Measurements from ENCODE around the gene SRGN. TPM values are rescaled to one million over a fixed set of nuclear protein-coding genes. Genes with fewer than 3 reads are reported as not detected.
"Not testable (repeated sequence)": the region's sequence is repeated elsewhere in the genome, so short reads cannot be mapped to it uniquely, and the experiment has no call there.

SRGN gene
- 24.8 TPM for total RNA-seq

GRCh38 chr10:69087590-69088470, at the start of gene SRGN:
TSS of gene SRGN (plus strand) at chr10:69088103. CDS start at chr10:69088158, 55 bp downstream.
- peak; percentile 9 for DNase-seq

GRCh38 chr10:69040904-69041303, 47.0 kb upstream of the SRGN start:
- DNase-seq: not testable (repeated sequence)

- DNase-seq: no peak
Measured at GRCh38 chr10:69042417-69042816, 45.5 kb upstream of the SRGN start.

GRCh38 chr10:69042838-69043237, 45.1 kb upstream of the SRGN start:
- DNase-seq: no peak

- no peak for DNase-seq
Measured at GRCh38 chr10:69043931-69044531, 43.9 kb upstream of the SRGN start.

GRCh38 chr10:69044546-69044945, 43.4 kb upstream of the SRGN start:
- DNase-seq: no peak

GRCh38 chr10:69045441-69046300, 42.2 kb upstream of the SRGN start:
- DNase-seq: no peak

GRCh38 chr10:69047111-69047832, 40.6 kb upstream of the SRGN start:
- no peak for DNase-seq

GRCh38 chr10:69048103-69048502, 39.8 kb upstream of the SRGN start:
- no peak for DNase-seq

- DNase-seq: no peak
Measured at GRCh38 chr10:69049566-69049961, 38.3 kb upstream of the SRGN start.

GRCh38 chr10:69051303-69051702, 36.6 kb upstream of the SRGN start:
- DNase-seq: no peak

- no peak for DNase-seq
Measured at GRCh38 chr10:69051710-69052487, 36.0 kb upstream of the SRGN start.

- DNase-seq: no peak
Measured at GRCh38 chr10:69052736-69053135, 35.2 kb upstream of the SRGN start.

- no peak for DNase-seq
Measured at GRCh38 chr10:69055241-69055640, 32.7 kb upstream of the SRGN start.

- no peak for DNase-seq
Measured at GRCh38 chr10:69056129-69056528, 31.8 kb upstream of the SRGN start.

GRCh38 chr10:69056536-69057260, 31.2 kb upstream of the SRGN start:
- no peak for DNase-seq

- no peak for DNase-seq
Measured at GRCh38 chr10:69057261-69057950, 30.5 kb upstream of the SRGN start.

- DNase-seq: no peak
Measured at GRCh38 chr10:69057951-69058297, 30.0 kb upstream of the SRGN start.

GRCh38 chr10:69060127-69060798, 27.6 kb upstream of the SRGN start:
- no peak for DNase-seq
